GM12873 (cell line): ENCODE data around the gene TXNDC5.

Experiments
- TF ChIP-seq, protein P1 (sequence below): IDR thresholded peaks from 2 replicates; pipeline ENCODE4 v1.5.1; 2012; ENCODE audit warnings: low read depth, mild to moderate bottlenecking, moderate library complexity, low read length, control low read depth; ENCODE audit not compliant: insufficient read depth; ENCODE audit errors: missing control alignments

TXNDC5 gene

DNA sequence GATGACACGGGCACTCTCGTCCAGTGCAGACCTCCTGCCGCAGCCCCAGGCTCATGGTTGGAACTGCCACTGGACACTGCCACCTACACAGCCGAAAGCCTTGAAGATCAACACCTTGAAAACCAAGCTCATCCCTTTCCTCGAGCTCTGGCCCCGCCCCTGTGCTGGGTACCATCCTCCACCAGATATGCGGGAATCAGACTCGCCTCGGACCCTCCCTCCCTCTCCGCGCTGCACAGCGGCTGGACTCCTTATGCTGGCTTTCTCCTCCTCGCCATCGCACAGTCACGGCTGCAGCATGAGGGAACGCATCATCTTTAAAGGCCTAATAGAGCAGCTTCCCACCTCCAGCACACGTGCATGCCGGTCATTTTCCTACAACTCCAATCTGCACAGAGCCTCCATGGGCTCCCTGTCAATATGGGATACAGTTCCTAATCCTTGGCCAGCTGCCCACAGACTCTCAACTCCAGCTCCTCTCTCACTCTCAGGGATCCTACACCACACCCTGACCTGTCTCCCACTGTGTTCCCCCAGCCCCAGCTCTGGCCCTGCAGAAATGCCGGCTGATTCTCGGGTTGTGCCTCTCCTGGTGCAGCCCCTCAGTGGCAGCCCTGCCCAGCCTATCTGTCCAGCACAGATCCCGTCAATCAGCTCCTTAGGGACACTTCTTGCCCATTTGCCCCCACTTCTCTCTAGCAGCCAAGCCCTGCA, 23.2 kb downstream of the TXNDC5 start:
- TF ChIP-seq, protein P1, sequence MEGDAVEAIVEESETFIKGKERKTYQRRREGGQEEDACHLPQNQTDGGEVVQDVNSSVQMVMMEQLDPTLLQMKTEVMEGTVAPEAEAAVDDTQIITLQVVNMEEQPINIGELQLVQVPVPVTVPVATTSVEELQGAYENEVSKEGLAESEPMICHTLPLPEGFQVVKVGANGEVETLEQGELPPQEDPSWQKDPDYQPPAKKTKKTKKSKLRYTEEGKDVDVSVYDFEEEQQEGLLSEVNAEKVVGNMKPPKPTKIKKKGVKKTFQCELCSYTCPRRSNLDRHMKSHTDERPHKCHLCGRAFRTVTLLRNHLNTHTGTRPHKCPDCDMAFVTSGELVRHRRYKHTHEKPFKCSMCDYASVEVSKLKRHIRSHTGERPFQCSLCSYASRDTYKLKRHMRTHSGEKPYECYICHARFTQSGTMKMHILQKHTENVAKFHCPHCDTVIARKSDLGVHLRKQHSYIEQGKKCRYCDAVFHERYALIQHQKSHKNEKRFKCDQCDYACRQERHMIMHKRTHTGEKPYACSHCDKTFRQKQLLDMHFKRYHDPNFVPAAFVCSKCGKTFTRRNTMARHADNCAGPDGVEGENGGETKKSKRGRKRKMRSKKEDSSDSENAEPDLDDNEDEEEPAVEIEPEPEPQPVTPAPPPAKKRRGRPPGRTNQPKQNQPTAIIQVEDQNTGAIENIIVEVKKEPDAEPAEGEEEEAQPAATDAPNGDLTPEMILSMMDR, result no peak

DNA sequence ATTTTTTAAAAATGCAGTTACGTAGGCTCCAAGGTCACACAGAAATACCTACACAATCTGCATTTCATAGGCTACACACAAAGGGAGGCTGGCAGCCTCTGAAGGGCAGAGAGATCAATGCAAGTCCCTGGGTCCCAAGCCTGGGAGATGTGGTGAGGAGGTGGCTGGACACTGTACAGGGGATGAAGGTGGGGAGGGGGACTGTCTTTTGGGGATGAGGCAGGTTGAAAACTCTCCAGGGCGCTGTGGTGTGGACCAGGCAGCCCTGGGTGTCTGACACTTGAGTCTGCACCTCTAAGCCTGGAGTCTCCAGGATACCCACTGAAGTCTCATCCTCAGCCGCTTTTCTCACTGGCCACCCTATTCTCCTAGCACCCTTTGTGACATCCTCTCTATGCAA, 24.5 kb downstream of the TXNDC5 start:
- TF ChIP-seq, protein P1, result no peak

DNA sequence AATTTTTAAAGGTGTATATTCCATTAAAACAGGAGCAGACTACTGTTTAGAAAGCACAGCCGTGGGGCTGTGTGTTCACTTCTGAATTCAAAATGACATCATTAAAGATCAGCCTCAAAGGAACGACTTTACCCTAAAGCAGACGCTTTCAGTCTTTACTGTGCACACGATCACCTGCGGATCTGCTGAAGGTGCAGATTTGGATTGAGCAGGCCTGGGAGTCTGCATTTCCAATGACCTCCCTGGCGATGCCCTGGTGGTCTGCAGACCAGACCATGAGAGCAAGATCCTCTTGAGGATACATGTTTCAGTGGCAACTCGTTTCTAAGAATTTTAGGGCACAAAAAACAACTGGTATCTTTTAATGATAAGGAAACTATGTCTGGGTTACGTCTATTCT, 27.2 kb downstream of the TXNDC5 start:
- TF ChIP-seq, protein P1, result no peak

DNA sequence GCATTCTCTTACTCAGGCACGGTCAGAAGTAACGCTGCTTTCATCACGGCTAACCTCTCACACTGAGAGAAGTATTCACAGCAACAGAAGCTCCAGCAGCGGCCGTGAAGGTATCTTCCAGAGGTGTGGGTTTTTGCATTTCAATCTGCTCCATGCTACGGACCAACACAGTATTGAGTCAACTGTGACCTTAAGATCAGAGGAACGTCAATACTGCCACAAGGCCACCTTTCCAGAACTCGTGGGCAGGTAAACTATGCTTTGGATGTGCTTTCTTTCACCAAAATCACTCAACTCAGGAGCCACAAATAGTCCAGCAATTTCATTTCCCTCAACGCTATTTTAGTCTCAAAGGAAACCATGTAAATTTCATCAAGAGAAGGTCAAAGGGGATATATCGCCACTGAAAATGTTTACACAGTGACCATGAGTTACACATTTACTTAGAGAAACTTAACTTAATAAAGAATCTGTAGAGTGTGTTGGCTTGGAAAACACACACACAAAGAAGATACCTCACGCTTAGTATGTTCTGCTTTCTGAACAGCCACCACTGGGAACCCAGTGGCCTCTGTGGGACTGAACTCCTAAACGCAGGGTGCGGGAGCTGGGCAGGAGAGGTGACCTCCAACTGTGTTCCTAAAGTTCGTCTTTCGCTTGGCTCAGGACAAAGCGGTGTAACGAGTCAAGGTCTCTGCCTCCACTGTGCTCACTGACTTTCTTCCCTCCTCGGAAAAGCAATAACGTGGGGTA, 27.9 kb downstream of the TXNDC5 start:
- TF ChIP-seq, protein P1, result no peak

DNA sequence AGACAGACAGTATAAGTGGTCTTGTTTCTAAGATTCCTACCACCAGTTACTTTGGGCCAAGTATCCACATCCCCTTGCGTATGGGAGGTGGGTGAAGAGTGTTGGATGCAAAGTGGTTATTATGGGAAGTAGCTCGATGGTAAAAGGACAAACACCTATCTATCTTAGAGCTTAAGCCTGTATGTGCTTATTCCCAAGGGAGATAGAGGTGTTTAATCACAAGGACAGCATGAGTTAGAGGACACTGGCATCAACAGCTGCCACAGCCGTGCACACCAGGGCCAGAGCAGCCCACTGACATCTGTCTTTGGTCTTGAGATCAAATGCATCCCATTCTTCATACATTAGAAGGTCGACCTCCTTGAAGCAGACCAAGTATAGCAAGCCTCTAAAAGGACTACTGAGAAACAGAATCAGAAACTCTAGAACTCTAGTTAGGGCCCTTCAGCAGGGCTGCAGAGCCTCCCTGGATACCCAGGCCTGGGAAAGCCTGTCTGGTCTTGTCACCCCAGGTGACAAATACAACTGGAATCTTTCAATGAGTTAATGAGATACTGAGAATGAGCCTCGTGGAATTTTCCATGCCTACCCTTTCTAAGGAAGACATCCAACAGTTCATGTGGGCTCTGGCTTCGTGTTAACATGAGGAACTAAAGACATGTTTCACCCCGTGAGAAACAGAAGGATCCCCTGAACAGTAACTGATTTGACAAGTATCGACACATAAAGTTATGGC, 28.7 kb downstream of the TXNDC5 start:
- TF ChIP-seq, protein P1, result no peak

DNA sequence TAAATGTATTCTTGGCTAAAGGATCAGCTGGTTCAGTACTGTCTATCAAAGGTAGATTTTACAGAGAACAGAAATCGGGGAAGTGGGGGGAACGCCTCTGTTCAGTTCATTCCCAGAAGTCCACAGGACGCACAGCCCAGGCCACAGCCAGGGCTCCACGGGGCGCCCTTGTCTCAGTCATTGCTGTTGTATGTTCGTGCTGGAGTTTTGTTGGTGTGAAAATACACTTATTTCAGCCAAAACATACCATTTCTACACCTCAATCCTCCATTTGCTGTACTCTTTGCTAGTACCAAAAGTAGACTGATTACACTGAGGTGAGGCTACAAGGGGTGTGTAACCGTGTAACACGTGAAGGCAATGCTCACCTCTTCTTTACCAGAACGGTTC, 29.9 kb downstream of the TXNDC5 start:
- TF ChIP-seq, protein P1, result no peak

DNA sequence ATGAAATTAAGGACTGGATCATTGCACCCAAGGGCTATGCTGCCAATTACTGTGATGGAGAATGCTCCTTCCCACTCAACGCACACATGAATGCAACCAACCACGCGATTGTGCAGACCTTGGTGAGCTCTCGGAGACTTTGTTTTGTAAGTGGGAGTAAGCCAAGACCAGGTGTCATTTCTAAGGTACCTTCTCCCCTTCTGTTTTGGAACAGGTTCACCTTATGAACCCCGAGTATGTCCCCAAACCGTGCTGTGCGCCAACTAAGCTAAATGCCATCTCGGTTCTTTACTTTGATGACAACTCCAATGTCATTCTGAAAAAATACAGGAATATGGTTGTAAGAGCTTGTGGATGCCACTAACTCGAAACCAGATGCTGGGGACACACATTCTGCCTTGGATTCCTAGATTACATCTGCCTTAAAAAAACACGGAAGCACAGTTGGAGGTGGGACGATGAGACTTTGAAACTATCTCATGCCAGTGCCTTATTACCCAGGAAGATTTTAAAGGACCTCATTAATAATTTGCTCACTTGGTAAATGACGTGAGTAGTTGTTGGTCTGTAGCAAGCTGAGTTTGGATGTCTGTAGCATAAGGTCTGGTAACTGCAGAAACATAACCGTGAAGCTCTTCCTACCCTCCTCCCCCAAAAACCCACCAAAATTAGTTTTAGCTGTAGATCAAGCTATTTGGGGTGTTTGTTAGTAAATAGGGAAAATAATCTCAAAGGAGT, 30.4 kb downstream of the TXNDC5 start:
- TF ChIP-seq, protein P1, result no peak
